Activated B cell treated with CpG ODN at 0.5 μM for 24 hours (primary cell): Measurements from ENCODE around the gene FOXL1. TPM values are rescaled to one million over a fixed set of nuclear protein-coding genes. Genes with fewer than 3 reads are reported as not detected.

ENCODE experiments used
- ATAC-seq: fragments of 200-7000 bp; cut with Tn5 transposase; one replicate; pipeline ENCODE4 v1.10.0; 2021; ENCODE audit warnings: low read depth, mild to moderate bottlenecking, moderate library complexity
- CTCF ChIA-PET: fragments of 350-600 bp; sonication (Branson Sonifier 250); formaldehyde crosslinking; loops from one replicate; lab custom pipeline; 2021; ENCODE audit warnings: antibody characterized with exemption; lab: Charles Lee
- POLR2A ChIA-PET: fragments of 350-600 bp; sonication (Branson Sonifier 250); formaldehyde crosslinking; loops from one replicate; lab custom pipeline; 2021; ENCODE audit warnings: antibody characterized with exemption; lab: Charles Lee
- DNase-seq: peaks from one replicate; pipeline ENCODE4 v3.0.0; 2022
- H3K27ac Mint-ChIP-seq: one replicate; pipeline ENCODE4 v1.8.0; 2020; ENCODE audit warnings: mixed read lengths
- H3K27me3 Mint-ChIP-seq: one replicate; pipeline ENCODE4 v1.8.0; 2021; ENCODE audit warnings: mixed read lengths
- H3K36me3 Mint-ChIP-seq: one replicate; pipeline ENCODE4 v1.8.0; 2021; ENCODE audit warnings: low read depth, mixed read lengths
- H3K4me1 Mint-ChIP-seq: one replicate; pipeline ENCODE4 v1.8.0; 2021; ENCODE audit warnings: mixed read lengths
- H3K4me3 Mint-ChIP-seq: one replicate; pipeline ENCODE4 v1.8.0; 2020; ENCODE audit warnings: mild to moderate bottlenecking, mixed read lengths
- H3K9me3 Mint-ChIP-seq: one replicate; pipeline ENCODE4 v1.8.0; 2020; ENCODE audit warnings: mixed read lengths
- CTCF ChIP-seq: fragments of 200-600 bp; IDR thresholded peaks from one replicate; pipeline ENCODE4 v1.8.0; 2022; ENCODE audit warnings: antibody characterized with exemption, mild to moderate bottlenecking
- intact Hi-C: fragments of 100-400 bp; cut with micrococcal nuclease; formaldehyde crosslinking; loops from one replicate; pipeline ENCODE4 v1.15.1; 2024
- total RNA-seq: library from RNA; stranded (reverse); gene quantifications from 2 replicates; pipeline ENCODE4 v1.2.3, GENCODE V29; 2022

FOXL1 gene
- total RNA-seq, 1 donor from 2014 or later, result not detected

DNA sequence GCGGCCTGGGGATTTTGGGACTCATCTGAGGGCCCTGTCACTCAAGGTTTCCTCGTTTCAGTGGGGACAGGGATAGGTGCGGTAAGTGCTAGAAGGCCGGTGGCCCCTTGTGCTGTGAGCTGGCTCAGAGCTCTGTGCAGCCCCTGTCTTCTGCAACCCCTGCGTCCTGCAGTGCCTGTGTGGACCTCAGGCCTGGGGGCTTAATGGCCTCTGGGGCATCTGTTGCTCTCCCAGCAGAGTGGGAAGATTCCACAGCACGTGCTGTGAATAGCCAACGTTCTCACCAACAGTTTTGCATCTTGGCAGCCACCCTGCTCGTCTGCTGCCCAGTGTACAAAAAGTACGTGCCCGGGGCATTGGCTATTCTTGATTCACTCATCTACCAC lies 6.8 kb upstream of the FOXL1 start:
- ChIA-PET POLR2A (no interaction called here), CTCF (no interaction called here)
- no peak for DNase-seq
- Mint-ChIP-seq H3K9me3 (no peaks in the 10 kb centered on the region), H3K4me1 (peaks cover 13% of the 10 kb centered on the region), H3K36me3 (no peaks in the 10 kb centered on the region), H3K4me3 (no peak overlapping the region), H3K27me3 (peaks cover 66% of the 10 kb centered on the region), H3K27ac (no peak overlapping the region)
- ATAC-seq, result no peak
- TF ChIP-seq CTCF, result no peak
- intact Hi-C loops, result no loop called here

DNA sequence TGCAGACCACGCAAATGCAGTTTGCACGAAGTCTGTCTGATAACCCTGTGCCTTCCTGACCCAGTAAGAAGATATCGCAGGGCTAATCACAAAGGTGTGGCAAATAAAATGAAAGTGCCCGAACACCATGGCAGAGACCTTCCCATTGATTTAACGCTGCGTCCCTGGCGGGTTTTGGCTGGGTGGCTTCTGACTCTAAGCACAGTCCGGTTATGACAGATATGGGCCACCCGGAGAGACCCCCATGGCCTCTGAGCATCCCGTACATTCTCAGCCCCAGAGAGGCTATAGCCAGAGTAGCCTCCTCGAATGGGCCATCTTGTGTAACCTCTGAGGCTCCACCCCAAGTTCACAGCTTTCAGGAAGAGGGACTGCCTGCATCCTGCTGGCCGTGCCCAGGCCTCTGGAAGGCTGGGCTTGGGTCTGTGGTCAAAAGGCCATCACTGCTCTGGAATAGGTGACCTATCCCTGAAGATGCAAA lies 6.3 kb upstream of the FOXL1 start:
- no peak for ATAC-seq
- no peak overlapping the region for H3K4me3 Mint-ChIP-seq
- no peak for TF ChIP-seq CTCF
- intact Hi-C loops, result no loop called here
- H3K9me3 Mint-ChIP-seq, result no peaks in the 10 kb centered on the region
- no peak overlapping the region for H3K27ac Mint-ChIP-seq
- DNase-seq, result no peak
- H3K36me3 Mint-ChIP-seq, result no peaks in the 10 kb centered on the region
- peaks cover 69% of the 10 kb centered on the region for H3K27me3 Mint-ChIP-seq
- H3K4me1 Mint-ChIP-seq, result peaks cover 15% of the 10 kb centered on the region
- POLR2A ChIA-PET, result no interaction called here
- CTCF ChIA-PET, result no interaction called here

- DNase-seq (no peak), ATAC-seq (no peak)
- ChIA-PET POLR2A (no interaction called here), CTCF (no interaction called here)
- Mint-ChIP-seq H3K4me1 (peaks cover 13% of the 10 kb centered on the region), H3K27ac (no peak overlapping the region), H3K27me3 (peaks cover 75% of the 10 kb centered on the region), H3K9me3 (no peaks in the 10 kb centered on the region), H3K36me3 (no peaks in the 10 kb centered on the region), H3K4me3 (no peak overlapping the region)
- TF ChIP-seq CTCF, result no peak
- intact Hi-C loops, result no loop called here
Observed at GRCh38 chr16:86572606-86573005, 5.7 kb upstream of the FOXL1 start.

DNA sequence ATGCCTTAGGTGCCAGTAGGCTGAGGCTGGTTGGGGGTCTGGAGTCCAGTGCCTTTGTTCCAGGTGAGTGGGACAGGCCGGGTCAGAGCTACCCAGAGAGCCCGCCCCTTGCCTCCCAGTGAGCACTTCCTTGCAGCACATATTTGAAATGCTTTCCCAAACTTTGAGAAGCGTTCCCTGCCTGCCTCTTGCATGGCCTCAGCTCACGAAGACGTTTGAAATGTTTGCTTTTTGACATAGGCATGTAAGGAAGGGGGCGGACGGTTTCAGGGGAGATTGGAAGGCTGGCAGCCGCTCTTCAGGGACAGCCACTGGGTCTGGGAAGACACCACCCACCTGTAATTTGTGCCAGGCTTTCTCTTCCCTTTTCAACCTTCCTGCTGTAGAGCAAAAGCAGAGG lies 5.1 kb upstream of the FOXL1 start:
- no peak for ATAC-seq
- Mint-ChIP-seq H3K9me3 (no peaks in the 10 kb centered on the region), H3K36me3 (no peaks in the 10 kb centered on the region), H3K4me3 (no peak overlapping the region), H3K4me1 (peaks cover 13% of the 10 kb centered on the region), H3K27me3 (peaks cover 81% of the 10 kb centered on the region), H3K27ac (no peak overlapping the region)
- ChIA-PET CTCF (interaction anchor here (0.9 kb wide), 1 partner anchor 9 kb away, joined by 3 read pairs; no protein-coding TSS in a partner anchor), POLR2A (no interaction called here)
- intact Hi-C loops, result no loop called here
- no peak for TF ChIP-seq CTCF
- DNase-seq, result no peak

GRCh38 chr16:86573646-86574508 lies 4.5 kb upstream of the FOXL1 start:
- intact Hi-C loops, result no loop called here
- peaks cover 82% of the 10 kb centered on the region for H3K27me3 Mint-ChIP-seq
- no peaks in the 10 kb centered on the region for H3K36me3 Mint-ChIP-seq
- H3K27ac Mint-ChIP-seq, result no peak overlapping the region
- POLR2A ChIA-PET, result no interaction called here
- no peak for DNase-seq
- CTCF ChIA-PET, result interaction anchor here (0.9 kb wide), 1 partner anchor 9 kb away, joined by 3 read pairs; no protein-coding TSS in a partner anchor
- H3K9me3 Mint-ChIP-seq, result no peaks in the 10 kb centered on the region
- H3K4me1 Mint-ChIP-seq, result peaks cover 16% of the 10 kb centered on the region
- no peak for TF ChIP-seq CTCF
- no peak for ATAC-seq
- H3K4me3 Mint-ChIP-seq, result no peak overlapping the region
